CMK (cell line): ENCODE results near the gene OPCML.

Experiments used
- DNase-seq: peaks from one replicate; pipeline ENCODE4 v3.0.0-alpha.2; 2010; ENCODE audit warnings: low read depth

OPCML gene

GRCh38 chr11:132888226-132888625, 644.1 kb downstream of the OPCML start:
- DNase-seq = no peak

GRCh38 chr11:132886335-132886734, 646.0 kb downstream of the OPCML start:
- DNase-seq = no peak

DNA sequence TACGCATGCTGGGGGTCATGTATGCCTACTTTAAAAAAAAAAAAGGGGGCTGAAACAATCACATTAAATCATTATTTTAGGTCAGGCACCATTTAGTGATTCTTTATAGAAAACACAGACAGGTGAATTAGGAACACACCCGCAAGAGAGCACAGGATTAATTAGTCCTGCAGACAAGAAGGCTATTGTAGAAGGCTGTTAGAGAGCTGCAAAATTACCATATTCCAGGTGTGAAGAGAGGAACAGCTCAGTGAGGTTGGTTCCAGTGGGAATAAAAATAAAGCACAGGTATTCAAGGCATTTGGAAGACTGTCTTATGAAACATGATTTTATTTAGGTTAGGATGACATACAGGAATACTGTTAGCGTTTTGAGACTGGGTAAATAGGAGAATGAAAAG, 649.1 kb downstream of the OPCML start:
- no peak for DNase-seq

DNA sequence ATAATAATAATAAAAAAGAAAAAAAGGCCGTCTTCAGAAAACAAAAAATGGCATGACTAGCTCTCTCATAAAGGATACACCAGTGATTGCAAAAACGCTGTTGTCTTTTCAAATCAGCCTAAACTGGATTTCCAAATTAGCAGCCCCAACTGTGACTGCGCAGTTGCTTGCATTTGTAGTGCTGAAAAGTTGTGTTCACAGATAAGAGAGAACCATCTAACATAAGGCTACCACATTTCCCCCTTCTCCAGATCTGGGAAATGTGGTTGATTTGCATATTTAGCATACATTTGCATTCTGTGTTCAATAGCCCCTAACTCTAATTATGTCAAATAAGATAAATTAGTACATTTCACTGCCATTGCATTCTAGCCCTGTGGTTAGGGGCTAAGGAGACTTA, 650.7 kb downstream of the OPCML start:
- no peak for DNase-seq

DNA sequence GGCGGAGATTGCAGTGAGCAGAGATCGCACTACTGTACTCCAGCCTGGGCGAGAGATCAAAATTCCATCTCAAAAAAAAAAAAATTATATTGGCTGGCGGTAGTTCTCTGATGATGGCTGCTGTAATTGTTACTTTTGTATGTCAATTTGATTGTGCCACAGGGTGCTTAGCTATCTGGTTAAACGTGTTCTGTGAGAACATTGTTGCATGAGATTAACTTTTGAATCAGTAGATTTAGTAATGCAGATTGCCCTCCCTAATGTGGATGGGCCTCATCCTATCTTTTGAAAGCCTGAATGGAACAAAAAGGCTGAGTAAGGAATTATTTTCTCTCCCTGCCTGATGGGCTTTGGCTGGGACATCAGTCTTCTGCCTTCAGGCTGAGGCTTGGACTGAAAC, 654.2 kb downstream of the OPCML start:
- no peak for DNase-seq

DNA sequence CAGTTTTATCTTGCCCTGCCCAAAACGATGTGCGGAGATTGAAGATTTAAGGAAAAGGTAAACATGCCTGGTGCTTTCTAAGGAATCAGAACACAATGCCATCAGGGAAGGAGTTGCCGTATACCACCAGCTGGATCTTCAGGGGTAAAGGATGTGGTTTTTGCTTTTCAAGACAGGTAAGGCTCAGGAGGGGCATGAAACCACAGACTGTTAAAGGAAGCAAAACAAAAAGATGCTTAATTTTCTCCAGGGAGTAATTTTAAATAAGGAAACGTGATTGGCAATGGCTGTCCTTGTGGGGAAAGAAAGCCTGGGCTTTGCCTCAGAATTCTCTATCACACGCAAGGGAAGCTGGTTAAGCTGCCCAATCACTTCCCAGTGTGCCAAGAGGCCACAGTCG, 655.6 kb downstream of the OPCML start:
- DNase-seq = no peak

DNA sequence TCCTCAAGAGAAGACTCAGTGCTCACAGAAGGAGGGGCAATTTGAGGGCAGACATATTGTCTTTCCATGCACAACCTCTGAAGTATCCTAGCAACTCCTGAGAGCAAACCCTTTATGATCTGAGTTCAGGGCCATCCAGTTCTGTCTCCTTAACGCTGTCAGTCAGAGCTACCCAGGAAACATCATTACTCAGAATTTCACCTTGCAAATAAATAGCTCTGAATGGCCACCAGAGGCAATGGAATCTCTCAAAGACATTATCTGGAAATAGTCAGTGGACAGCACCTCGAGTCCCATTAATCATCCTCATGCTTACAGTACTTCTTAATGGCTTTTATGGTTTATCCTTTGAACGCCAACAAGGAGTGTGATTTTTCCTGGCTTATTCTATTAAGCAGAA, 656.1 kb downstream of the OPCML start:
- DNase-seq = no peak

- DNase-seq = no peak
Measured at GRCh38 chr11:132874638-132875037, 657.7 kb downstream of the OPCML start.

GRCh38 chr11:132873841-132874240, 658.5 kb downstream of the OPCML start:
- DNase-seq = no peak

DNA sequence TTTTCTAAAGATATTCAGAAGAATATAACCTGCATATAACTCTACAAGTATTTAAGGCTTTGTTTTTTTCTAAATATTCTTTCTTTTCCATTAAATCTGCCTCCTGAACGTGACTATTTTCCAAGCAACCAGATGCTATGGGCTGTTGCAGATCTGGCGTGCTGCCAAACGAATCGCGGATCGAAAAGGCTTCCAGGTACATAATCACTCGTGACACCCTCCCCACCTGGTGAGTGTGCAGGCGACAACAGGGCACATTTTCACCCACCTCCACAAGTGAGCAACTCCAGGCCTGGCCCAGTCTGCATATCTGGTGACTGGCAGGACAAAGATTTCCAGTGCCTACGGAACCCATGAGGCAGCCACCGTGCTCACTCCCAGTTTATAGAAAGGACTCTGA, 660.1 kb downstream of the OPCML start:
- DNase-seq = no peak

- DNase-seq = no peak
Measured at GRCh38 chr11:132866783-132867545, 665.3 kb downstream of the OPCML start.

- no peak for DNase-seq
Measured at GRCh38 chr11:132865623-132866022, 666.7 kb downstream of the OPCML start.

DNA sequence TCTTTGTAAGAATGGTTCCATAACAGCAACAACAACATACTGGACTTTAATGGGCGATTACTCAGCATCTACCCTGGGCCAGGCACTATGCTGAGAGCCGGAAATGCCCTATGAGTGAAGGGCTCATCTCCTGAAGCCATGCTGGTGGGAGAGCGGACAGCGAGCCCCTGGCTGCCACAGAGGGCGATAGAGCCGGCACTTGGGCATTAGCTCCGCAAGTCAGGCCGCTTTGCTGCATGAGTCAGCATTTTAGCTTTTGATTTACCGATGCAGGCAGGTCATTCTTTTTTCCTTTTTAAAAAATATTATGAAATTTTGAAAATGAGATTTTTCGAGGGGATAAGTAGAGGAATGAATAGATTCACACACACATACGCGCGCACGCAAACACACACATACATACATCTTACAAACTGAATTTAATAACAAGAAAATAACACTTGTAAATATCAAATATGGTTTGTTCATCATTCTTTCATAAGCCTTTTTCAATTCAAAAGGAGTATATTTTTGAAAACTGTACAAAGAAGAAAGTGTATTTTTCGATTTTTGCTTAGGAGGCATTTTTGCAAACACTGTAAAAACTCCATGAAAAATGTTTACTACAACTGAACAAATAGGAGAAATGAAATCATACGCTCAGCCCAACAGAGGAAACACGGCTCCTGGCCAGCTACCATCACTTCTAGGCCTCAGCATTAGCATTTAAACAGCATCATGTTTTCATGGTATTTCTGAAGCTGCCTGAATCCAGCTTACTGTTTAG, 667.3 kb downstream of the OPCML start:
- no peak for DNase-seq

GRCh38 chr11:132862933-132863332, 669.4 kb downstream of the OPCML start:
- no peak for DNase-seq

DNA sequence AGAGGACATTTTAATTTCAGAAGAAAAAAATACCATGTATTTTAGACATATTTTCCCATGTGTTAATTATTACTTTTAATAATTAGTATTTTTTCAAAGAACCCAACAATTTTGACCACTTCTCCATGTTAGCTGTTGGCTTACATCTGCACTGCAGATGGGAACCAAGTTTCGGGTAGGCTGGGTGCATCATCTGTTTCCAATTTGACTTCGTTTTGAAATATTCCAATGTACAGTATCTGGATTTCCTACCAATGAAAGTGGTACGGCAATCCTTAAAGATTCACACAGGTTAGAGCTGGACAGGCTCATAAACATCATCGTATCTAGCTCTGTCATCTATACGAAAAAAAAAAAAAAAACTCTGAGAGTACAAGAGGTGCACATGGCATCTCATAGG, 670.2 kb downstream of the OPCML start:
- no peak for DNase-seq

GRCh38 chr11:132859306-132859705, 673.0 kb downstream of the OPCML start:
- no peak for DNase-seq

DNA sequence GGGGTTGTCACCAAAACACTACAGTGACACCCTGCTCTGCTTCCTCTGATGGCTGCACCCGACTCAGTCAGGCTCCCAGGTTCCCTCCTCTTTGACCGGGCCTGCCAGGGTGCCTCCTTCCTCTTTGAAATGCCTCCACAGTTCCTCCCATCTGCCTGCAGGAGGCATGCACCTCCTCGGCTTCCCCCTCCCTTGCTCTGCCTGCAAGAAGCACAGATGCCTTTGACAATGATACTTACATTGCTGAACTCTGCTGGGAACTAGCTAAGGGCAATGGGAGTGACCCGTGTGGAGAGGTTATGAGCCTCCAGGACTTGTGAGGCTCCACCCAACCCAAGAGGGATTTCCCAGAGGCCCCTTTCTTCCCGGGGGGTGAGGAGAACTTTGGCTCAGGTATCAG, 674.1 kb downstream of the OPCML start:
- no peak for DNase-seq

GRCh38 chr11:132856032-132856431, 676.3 kb downstream of the OPCML start:
- DNase-seq = no peak

DNA sequence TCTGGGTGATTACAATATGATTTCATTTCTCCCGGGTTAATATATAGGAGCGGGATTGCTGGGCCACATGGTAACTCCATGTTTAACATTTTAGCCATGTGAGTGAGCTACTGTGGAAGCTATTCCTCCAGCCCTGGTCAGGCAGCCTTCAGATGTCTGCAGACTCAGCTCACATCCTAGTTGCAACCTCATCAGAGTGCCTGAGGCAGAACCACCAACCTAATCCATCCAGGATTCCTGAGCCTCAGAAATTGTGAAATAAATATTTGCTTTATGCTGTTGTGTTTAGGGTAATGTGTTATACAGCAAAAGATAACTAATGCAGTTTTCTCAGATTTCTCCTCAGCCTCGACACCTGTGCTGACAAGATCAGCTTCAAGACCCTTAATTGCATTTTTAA, 676.8 kb downstream of the OPCML start:
- no peak for DNase-seq

GRCh38 chr11:132853886-132854285, 678.4 kb downstream of the OPCML start:
- DNase-seq = no peak

DNA sequence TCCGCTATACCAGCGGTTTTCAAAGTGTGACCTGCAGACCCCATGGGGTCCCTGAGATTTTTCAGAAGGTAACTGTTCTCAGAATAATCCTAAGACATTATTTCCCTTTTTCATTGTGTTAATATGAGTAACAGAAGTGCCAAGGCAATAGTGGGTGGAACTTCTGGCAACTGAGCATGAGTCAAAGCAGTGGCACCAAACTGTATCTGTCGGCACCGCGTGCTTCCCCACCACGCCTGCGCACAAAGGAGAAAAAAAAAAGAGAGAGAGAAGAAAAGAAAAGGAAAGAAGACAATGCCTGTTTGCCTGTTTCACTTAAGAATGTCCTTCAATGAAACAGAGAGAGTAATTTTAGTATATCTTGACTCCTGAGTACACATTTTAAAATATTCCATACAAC, 679.9 kb downstream of the OPCML start:
- no peak for DNase-seq

GRCh38 chr11:132851247-132851646, 681.1 kb downstream of the OPCML start:
- DNase-seq = no peak

GRCh38 chr11:132850266-132850665, 682.0 kb downstream of the OPCML start:
- DNase-seq = no peak

- no peak for DNase-seq
Measured at GRCh38 chr11:132848336-132848735, 684.0 kb downstream of the OPCML start.
